Central memory CD4-positive, alpha-beta T cell (primary cell): ENCODE measurements around the gene RTP3.
"Not testable (repeated sequence)": the region's sequence is repeated elsewhere in the genome, so short reads cannot be mapped to it uniquely, and the experiment has no call there.

ENCODE experiments used
- DNase-seq: peaks from one replicate; pipeline ENCODE4 v3.0.0; 2022

Gene RTP3

DNA sequence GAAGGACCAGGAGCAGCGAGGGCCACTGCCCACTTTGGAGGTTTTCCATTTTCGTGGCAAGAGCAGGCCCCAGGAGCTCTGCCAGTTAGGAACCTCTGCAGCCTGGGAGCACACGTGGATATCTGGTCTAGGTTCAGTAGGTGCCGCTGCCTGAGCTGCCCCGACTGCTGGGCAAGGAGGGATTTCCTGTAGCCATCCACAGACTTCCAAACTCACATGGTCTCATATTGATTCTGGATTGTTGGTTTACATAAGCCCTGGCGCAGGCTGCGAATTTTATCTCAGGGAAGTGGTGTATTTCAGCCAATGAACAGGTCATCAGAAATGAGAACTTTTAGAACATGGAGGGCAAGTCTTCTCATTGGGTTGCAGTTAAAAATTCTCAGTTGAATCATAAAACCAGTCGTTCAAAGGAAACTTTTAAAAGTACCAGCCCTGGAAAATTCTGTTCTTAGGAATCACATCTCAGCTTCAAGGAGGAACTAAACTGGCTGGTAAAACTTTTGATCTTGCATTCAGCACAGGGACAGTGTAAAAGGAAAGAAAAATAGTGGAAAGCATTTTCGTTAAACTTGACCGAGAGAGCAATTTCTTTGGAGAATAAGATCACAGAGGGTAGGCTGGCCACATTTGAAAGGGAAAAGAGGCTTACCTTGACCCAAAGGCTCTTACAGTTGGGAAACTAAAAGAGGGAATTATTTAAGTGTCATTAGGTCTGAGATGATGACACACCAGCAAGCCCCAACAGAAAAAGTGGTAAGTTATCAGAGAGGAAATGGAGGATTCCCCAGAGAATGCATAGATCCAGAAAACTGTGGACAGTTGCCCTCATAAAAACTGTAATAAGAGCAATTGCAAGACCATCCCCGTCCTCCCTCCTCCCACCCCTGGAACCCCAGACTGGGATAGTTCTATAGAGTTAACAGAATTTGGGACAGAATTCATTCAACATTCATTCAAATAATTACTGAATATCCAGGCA, 6.4 kb upstream of the RTP3 start:
- no peak for DNase-seq

DNA sequence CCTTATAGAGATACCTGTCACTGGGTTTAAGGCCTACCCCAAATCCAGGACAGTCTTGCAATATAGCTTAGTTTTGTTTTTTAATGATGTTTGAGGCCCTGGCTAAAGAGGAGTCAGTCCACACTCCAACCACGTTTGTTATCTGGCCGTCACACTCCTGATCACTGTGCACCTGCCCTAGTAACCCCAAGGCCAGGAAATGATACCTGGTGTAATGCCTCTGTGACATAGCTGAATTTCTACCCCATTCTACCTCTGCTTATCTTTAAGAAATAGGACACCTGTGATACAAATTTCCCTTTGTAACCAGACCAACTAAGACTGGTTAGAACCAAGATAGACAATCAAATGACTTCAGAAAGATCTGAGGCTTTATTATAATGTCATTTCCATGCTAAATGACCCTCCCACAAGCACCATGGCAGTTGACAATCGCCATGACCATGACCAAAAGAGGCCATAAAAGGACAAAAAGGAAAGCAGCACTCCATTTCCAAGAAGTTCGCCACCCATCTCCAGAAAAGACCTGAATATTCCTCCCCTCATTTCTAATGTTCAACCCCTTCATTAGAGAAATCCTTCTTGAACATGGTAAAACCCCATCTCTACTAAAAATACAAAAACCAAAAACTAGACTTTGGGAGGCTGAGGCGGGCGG, 4.8 kb upstream of the RTP3 start:
- DNase-seq = no peak

DNA sequence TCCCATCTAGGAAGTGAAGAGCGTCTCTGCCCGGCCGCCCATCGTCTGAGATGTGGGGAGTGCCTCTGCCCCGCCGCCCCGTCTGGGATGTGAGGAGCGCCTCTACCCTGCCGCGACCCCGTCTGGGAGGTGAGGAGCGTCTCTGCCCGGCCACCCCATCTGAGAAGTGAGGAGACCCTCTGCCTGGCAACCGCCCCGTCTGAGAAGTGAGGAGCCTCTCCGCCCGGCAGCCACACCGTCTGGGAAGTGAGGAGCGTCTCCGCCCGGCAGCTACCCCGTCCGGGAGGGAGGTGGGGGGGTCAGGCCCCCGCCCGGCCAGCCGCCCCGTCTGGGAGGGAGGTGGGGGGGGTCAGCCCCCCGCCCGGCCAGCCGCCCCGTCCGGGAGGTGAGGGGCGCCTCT, 3.3 kb upstream of the RTP3 start:
- DNase-seq = not testable (repeated sequence)

DNA sequence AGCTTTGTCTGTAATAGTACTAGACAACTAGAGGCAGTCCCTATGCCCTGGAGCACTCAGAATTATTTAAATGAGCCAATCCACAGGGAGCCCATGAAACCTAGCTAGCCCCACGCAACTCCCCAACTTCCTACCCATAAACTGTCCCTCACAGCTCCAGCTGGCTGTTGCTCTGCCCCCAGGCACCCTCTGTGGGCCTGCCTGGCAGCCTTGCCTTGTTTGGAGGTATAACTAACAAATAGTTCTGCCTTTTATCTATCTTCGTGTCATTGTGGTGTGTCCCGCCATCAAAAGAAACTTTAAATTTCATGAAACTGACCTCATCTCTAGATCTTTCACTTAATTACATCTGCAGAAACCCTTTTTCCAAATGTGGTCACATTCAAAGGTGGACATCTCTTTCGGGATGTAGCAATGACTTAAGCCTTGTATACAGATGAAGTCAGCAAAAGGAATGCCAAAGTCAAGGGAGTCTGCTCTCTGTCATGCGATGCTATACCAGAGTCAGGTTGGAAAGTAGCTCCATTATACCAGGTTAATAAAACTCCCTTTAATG, 1.8 kb upstream of the RTP3 start:
- DNase-seq = no peak

DNA sequence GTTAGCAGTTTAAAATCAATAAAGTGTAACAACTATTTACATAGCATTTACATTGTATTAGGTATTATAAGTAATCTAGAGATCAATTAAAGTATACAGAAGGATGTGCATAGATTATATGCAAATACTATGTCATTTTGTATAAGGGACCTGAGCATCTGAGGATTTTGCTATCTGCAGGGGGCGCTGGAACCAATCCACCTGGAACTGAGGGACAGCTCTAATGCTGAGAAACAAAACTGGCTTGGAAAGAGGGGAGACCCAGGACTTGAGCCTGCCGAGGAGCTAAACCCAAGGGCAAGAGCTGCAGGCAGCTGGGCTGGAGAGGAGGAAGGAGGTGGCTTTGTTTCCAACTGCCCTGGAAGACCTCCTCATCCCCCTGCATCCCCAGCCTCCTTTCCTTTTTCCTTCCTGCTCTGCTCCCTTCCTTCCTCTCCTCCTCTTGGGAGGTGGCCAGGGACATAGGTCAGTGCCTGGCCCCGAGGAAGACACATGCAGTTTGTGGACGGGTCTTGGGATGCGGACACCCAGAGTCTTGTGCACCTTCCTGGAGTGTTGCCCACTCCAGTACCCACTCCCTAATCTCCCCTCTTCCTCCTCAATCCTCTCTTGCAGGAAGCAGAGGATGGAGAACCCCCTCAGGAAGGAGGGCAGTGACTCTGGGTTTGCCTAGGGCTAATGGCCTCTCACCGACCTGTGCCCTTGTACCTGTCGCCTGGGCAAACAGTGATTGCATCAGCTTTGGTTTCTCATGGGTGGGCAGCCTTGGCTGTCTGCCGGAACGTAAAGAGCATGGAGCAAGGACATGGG, 825 bp upstream of the RTP3 start:
- peak; percentile 33 for DNase-seq

DNA sequence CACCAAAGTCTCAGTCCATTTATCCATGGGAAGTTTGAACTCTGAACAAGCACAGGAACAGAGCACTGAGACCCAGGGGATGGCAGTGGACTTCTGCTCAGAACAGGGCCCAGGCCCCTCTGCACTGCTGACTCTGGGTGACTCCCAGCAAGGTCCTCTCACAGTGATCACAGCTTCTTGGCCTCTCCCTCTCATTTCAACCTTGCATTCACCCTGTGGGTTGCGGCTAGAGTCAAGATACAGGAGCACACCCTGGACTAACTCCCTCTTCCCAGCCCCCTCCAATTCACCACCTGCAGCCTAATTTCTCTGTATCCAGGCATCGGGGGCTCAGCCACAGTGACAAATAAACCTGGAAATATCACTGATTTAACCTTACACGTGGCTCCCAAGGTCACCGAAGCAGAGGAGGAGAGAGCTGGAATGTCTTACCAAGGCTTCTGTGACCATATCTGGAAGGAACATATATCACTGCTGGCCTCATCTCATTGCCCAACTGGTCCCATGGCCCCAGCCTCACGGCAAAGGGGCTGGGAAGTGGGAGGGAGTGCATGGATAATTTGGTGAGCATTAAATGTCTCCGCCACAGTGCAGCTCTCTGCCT, 1.2 kb downstream of the RTP3 start:
- DNase-seq = no peak

DNA sequence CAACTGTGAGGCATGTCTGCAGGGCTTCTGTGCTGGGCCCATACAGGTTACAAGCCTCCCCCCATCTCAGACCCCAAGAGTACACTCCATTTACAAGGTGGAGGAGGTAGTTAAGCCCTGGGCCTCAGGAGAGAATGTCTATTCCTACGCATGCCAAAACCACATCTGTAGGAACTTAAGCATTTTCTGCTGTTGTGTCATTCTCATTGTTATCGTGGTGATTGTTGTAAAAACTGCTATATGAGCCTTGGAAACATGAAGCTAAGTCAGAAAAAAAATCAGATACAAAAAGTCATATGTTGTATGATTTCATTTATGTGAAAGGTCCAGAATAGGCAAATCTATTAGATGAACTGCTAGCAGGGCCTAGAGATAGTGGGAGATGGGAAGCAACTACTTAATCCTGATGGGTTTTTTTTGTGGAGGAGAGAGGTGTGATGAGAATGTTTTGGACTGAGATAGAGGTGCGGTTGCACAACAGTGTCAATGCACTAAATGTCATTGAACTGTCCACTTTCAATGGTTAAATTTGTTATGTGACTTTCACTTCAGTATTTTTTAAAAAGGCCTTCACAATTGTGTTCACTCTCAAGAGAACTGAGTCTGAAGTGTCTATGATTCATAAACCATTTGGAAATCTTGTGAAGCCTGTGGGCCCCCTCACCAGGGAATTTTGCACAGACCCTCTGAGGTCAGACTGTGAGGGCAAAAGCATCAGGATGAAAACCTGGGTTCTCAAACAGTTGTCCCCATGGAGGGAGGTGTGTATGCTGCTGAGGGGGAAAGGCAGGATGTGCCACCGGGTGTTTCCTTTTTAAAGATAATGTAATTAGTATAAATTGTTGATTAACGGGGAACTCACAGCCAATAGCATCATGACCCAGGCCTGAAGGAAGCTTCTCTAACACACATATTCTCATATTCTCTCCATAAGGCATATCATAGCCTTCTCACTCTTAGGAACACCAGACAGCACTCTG, 3.2 kb downstream of the RTP3 start:
- DNase-seq = no peak

DNA sequence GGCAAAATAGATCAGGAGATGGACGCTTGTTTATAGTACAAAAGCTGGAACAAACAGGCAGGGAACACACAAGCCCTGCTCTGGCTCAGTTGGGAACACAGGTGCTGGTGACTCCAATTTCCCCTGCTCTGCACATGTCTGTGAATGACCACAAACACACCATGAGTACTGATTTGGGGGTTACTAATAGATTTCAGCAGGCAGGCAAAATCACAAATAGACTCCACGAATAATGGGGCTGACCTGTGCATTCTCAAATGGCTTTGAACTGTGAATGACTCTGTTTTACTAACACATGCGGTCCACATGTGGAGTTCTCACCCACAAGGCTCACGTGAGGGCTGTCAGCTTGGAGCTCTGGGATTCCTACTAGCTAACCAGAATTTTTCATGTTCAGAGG, 3.9 kb downstream of the RTP3 start:
- DNase-seq = no peak

DNA sequence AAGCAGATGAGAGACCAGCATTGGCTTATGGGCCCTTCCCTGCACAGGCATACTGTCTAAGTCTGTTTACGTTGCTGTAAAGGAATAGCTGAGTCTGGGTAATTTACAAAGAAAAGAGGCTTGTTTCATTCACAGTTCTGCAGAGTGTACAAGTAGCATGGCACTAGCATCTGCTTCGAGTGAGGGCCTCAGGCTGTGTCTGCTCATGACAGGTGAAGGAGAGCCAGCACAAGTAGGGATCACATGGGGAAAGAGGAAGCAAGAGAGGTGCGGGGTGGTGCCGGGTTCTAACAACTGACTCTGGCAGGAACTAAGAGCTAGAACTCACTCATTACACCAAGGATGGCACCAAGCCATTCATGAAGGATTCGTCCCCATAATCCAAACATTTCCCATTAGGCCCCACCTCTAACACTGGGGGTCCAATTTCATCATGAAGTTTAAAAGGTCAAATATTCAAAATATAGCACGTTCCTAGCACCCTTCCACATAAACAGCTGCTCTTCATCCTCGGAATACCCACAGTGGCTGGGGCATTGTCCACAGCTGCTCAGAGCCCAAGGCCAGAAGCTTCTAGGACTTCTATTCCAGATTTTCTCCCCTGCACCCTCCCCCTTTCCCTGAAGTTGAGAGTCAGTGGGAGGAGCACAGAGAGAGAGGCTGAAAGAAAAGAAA, 5.6 kb downstream of the RTP3 start:
- no peak for DNase-seq

DNA sequence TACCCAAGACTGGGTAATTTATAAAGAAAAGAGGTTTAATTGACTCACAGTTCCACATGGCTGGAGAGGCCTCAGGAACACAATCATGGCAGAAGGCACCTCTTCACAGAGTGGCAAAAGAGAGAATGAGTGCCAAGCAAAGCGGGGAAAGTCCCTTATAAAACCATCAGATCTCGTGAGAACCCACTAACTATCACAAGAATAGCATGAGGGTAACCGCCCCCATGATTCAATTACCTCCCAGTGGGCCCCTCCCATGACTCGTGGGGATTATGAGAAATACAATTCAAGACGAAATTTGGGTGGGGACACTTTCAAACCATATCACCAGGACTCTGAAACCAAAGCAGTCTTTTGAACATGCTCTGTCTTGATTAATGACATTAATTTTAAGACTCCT, 7.0 kb downstream of the RTP3 start:
- no peak for DNase-seq

DNA sequence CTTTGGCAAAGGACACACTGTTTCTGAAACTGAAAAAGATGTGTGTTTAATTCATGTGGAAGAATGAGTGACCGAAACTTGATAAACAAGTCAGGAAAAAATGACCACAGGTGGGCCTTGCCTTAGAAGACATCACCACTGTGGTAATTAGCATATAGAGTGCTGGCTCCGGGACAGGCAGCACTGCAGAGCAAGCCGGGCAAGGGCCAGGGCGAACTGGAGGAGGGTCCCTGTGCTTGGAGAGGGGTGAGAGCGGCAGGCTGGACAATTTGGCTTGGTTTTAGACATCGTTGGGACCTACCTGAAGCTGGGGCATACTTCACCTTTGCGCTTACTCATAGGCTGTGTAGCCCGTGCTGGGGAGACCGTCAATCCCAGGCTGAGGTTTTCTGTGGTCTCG, 8.2 kb downstream of the RTP3 start:
- no peak for DNase-seq

DNA sequence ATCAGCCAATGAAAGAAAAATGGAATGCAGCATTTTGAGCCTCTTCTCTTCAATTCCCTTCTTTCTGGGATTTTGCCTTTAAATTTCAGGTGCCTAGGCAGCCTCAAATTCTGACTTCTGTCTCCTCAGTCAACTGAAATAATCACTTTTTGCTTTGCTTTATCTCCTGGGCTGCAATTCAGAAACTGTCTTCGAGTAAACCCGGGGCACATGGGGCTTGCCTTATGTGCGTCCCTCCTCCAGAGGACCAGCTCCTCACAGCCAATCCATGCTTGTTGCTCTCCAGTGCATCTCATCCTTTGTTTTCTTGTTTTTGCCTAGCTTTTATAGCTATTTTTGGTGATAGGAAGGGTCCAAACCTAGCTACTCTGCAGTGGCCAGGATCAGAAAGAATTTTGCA, 8.8 kb downstream of the RTP3 start:
- no peak for DNase-seq

DNA sequence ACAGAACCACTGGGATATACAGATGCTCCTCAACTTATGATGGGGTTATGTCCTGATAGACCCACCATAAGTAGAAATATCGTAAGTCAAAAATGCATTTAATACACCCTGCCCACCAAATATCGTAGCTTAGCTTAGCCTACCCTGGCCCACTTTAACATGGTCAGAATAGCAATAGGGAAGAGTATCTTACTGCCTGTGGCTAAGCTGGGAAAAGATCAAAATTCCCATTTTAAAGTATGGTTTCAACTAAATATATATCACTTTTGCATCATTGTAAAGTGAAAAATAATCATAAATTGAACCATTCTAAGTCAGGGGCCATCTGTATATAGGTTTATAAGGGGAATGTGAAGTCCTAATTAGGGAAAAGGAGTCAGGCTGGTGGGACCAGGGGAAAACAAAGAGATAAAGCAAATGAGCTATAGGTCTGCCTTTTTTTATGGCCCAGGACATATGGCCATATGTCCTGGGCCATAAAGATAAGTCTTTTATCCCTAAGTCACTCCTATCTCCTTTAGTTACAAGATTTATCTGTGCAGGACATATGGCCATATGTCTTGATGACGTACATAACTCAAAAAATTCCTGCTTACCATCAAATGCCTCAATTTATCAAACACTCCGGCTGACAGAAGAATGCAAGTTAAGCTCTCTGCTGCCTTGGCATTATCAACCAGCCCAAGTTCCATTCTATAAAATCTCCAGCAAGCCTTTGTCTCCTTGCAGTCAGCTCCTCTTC, 11.2 kb downstream of the RTP3 start:
- no peak for DNase-seq

DNA sequence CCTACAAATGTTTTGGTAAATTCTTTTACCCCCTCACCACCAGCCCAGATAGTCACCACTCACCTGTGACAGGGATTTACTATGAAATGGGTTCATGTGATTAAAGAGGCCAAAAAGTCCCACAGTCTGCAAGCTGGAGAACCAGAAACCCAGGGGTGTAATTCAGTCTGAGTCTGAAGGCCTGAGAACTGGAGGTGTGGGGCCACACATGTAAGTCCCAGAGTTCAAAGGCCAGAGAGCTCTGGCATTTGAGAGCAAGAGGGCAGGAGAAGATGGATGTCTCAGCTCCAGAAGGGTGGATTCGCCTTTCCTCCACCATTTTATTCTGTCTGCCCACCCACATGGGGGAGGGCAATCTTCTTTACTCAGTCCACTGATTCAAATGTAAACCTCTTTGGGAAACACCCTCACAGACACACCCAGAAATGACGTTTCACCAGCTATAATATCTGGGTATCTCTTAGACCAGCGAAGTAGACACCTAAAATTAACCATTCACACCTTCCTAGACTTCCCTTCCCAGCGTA, 11.9 kb downstream of the RTP3 start:
- no peak for DNase-seq

DNA sequence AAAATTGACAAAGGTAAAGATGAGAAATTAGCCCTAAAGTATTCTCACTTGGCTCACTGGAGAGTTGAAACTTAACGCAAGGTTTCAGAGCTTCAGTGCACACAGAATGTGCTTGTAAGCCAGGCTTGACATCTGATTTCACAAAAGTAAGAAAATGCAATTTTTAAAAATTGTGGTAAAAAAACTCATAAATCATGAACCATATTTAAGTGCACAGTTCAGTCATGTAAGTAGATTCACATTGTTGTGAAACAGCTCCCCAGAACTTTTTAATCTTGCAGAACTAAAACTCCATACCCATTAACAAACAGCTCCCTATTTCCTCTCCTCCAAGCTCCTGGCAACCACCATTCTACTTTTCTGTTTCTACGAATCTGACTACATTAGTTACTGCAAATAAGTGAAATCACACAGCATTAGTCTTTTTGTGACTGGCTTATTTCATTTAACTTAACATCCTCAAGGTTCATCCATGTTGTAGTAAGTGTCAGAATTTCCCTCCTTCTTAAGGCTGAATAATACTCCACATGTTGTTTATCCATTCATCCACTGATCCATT, 14.5 kb downstream of the RTP3 start:
- DNase-seq = no peak

DNA sequence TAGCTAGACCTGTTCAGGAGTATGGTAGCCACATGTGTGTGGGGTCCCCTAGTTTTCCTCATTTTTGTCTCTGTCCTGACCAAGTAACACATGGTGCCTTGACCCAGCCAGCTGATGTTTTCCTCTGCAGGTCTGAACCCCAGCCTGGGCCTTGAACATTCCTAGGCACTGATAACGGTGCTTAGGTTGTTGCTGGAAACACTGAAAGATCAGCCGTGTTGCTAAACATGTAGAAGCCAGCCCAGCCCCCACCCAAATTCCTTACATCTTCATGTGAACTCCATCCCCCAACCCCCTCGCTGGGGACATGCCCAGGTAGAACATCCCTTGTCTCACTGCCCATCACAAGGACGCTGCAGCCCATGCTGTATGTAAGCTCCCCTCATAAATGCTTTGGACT, 18.7 kb downstream of the RTP3 start:
- DNase-seq = no peak

DNA sequence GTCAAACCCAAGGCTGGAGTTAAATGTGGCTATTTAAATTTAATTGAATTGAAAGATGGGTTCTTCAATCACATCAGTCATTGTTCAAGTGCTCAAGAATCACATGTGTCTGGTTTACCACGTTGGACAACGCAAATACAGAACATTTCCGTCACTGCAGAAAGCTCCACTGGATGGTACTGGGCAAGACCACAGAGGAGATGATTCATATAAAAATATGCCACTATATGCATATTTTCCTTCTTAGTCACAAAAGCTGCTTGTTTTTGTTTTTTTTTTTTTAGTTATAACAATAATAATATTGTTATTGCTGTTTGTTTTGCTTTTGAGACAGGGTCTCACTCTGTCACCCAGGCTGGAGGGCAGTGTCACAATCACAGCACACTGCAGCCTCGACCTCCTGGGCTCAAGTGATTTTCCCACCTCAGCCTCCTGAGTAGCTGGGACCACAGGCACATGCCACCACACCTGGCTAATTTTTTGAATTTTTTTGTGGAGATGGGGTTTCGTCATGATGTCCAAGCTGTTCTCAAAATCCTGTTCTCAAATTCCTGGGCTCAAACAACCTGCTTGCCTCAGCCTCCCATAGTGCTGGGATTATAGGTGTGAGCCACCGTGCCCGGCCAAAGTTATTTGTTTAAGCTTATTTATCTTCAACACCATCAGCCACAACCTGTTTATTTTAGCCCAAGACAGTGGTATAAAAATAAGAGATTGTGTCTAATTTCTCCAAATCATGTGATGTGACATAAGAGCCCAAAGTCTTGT, 19.4 kb downstream of the RTP3 start:
- DNase-seq = no peak

DNA sequence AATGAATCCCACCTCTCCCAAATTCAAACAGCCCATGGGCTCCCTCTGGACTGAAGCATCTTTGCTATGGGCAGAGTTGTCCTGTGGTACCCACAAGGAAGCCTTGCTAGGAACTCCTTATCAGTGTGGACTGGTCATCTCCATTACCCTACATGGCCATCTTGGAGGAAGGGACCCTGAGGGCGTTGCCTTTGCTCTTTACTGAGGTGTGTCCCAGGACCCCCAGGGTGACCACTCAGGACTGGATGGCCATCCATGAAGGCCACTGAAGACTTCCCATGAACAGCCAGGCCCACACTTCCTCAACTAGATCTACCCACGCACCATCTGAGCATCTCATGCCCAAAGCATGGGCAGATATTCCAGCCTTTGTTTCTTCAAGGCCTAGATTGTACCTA, 20.0 kb downstream of the RTP3 start:
- no peak for DNase-seq

DNA sequence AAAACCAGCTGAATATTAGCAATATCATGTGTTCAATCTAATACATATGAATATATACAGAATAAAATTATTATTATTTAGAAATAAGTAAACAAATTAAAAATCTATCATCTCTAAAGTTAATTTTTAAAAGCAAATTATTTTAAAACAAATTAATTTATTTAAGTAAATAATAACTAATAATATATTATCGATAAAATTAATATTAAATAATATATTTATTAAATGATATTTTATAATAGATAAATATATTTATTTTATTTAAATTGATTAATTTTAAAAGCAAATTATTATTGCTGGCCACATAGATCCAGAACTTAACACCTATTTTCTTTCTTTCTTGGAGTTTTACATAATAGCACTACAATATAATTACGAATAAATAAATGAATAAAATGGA, 22.2 kb downstream of the RTP3 start:
- DNase-seq = no peak
